ENCODE results near the gene ARHGEF17.

Gene ARHGEF17

GRCh38 chr11:73317803-73318202, 9.7 kb downstream of the ARHGEF17 start:
- Mint-ChIP-seq H3K27me3 (ENCODE audit: low read depth) (no peaks in the 10 kb centered on the region), H3K27ac (peak overlapping the region; percentile 66 to 72 (median 71)), H3K4me3 (no peak overlapping the region), H3K9me3 (no peaks in the 10 kb centered on the region), H3K4me1 (peaks cover 84% of the 10 kb centered on the region), H3K36me3 (ENCODE audit: low read depth) (peaks cover 26% of the 10 kb centered on the region)
- TF ChIP-seq, protein P1, sequence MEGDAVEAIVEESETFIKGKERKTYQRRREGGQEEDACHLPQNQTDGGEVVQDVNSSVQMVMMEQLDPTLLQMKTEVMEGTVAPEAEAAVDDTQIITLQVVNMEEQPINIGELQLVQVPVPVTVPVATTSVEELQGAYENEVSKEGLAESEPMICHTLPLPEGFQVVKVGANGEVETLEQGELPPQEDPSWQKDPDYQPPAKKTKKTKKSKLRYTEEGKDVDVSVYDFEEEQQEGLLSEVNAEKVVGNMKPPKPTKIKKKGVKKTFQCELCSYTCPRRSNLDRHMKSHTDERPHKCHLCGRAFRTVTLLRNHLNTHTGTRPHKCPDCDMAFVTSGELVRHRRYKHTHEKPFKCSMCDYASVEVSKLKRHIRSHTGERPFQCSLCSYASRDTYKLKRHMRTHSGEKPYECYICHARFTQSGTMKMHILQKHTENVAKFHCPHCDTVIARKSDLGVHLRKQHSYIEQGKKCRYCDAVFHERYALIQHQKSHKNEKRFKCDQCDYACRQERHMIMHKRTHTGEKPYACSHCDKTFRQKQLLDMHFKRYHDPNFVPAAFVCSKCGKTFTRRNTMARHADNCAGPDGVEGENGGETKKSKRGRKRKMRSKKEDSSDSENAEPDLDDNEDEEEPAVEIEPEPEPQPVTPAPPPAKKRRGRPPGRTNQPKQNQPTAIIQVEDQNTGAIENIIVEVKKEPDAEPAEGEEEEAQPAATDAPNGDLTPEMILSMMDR (IDR thresholded peaks at IDR 0.05; ENCODE audit: unreplicated experiment in 3 of 3), result no peak

DNA sequence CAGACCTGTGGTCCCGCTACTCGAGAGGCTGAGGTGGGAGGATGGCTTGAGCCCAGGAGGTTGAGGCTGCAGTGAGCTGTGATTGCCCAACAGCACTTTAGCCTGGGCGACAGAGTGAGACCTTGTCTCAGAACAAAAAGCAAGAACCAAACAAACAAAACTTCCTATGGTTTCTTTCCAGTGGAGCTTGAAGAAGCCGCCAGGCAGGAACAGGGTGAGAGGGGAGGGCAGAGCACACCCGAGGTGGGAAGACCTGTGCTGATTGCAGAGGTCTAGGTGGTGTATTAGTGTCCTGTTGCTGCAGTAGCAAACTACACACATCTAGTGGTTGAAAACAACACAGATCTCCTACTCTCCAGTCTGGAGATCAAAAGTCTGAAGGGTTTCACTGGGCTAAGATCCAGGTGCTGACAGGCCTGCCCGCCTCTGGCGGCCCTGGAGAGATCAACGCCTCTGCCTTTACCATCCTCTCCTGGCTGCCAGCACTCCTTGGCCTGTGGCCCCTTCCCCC, 10.5 kb downstream of the ARHGEF17 start:
- Mint-ChIP-seq H3K4me3 (peak overlapping the region in 1 of 3 experiments; percentile 35), H3K27ac (peak overlapping the region; percentile 71 to 95 (median 88)), H3K4me1 (peaks cover 83% of the 10 kb centered on the region), H3K9me3 (no peaks in the 10 kb centered on the region), H3K27me3 (ENCODE audit: low read depth) (no peaks in the 10 kb centered on the region), H3K36me3 (ENCODE audit: low read depth) (peaks cover 26% of the 10 kb centered on the region)
- TF ChIP-seq, protein P1 (IDR thresholded peaks at IDR 0.05; ENCODE audit: unreplicated experiment in 3 of 3), result no peak

DNA sequence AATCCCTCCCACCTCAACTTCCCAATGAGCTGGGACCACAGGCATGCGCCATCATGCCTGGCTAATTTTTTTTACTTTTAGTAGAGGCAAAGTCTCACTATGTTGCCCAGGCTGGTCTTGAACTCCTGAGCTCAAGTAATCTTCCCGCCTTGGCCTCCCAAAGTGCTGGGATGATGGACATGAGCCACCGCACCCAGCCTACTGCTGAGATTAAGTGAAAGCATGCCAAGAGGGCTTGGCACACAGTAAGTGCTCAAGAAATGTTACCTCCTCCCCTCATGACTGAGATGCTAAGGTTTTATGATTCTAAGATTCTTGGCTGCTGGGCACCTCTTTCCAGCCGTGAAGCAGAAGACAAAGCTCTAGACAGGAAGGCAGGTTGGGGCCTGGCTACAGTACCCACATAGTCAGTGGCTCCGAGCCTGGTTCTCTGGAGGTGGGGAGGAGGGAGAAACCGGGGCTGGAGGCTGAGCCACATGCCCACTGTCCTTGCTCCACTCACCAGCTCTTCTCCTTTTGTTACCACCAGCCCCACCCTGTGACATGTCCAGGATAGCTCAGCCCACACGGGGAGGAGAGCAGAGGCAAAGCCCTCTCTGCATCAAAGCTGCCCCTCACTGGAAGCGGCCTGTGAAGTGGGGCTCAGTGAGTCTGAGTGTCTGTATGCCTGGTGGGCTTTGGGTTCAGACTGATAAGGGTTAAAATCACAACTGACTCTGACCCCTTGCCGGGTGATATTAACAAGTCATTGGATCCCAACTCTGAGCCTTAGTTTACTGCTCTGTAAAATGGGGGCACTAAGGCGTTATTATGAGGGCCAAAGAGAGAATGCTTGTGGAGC, 12.9 kb downstream of the ARHGEF17 start:
- Mint-ChIP-seq H3K36me3 (ENCODE audit: low read depth) (peaks cover 31% of the 10 kb centered on the region), H3K4me3 (peak overlapping the region in 2 of 3 experiments; percentile 12 to 69), H3K27me3 (ENCODE audit: low read depth) (no peaks in the 10 kb centered on the region), H3K9me3 (no peaks in the 10 kb centered on the region), H3K4me1 (peaks cover 83% of the 10 kb centered on the region), H3K27ac (peak overlapping the region; percentile 89 to 96 (median 92))
- TF ChIP-seq, protein P1 (IDR thresholded peaks at IDR 0.05; ENCODE audit: unreplicated experiment in 3 of 3), result no peak

DNA sequence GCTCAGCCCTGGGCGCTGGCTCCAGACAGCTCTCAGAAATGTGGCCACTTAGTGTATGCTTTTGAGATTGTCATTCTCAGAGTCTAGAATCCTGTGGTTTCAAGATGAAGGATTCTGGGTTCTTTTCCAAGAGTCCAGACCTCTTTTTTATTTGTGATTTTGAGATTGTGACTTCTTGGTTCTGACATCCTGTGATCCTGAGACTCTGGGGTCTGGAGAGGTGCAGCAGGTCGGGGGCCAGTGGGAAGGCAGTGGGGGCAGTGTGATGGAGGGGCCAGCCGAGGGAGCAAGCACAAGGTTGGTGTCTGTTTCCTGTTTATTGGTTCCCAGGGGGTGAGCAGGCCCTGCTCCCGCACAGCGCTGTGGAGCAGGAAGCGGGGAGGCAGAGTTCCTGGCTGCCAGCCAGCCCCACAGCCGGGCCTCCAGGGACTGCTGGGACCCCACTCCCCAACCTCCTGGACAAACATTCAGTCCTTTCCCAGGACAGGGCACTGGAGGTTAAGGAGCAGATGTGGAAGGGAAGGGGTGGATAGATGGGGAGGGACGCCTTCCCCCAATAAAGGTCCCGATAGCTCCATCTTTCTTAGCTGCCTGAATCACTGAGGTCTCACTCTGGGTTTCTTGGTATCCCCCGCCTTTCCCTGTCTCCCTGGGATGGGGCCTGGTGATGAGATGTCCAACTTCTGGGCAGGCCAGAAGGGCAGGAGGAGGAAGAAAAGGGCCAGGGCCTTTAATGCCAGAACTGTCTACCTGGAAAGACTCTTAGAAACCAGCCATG, 13.7 kb downstream of the ARHGEF17 start:
- Mint-ChIP-seq H3K36me3 (ENCODE audit: low read depth) (peaks cover 26% of the 10 kb centered on the region), H3K4me3 (peak overlapping the region; percentile 56 to 69 (median 65)), H3K27me3 (ENCODE audit: low read depth) (no peaks in the 10 kb centered on the region), H3K9me3 (no peaks in the 10 kb centered on the region), H3K27ac (peak overlapping the region; percentile 89 to 96 (median 92)), H3K4me1 (peaks cover 79% of the 10 kb centered on the region)
- TF ChIP-seq, protein P1 (IDR thresholded peaks at IDR 0.05; ENCODE audit: unreplicated experiment in 3 of 3), result no peak

- H3K9me3 Mint-ChIP-seq, result no peaks in the 10 kb centered on the region
- peak overlapping the region; percentile 32 to 65 (median 56) for H3K4me3 Mint-ChIP-seq
- TF ChIP-seq, protein P1 (IDR thresholded peaks at IDR 0.05; ENCODE audit: unreplicated experiment in 3 of 3), result no peak
- peaks cover 87% of the 10 kb centered on the region for H3K4me1 Mint-ChIP-seq
- peaks cover 33% of the 10 kb centered on the region for H3K36me3 Mint-ChIP-seq (ENCODE audit: low read depth)
- H3K27ac Mint-ChIP-seq, result peak overlapping the region; percentile 89 to 96 (median 92)
- no peaks in the 10 kb centered on the region for H3K27me3 Mint-ChIP-seq (ENCODE audit: low read depth)
Observed at GRCh38 chr11:73322382-73323306, 14.6 kb downstream of the ARHGEF17 start.

Measured in nephron (organoid).